Measurements from ENCODE around the gene SIPA1L3. TPM values are rescaled to one million over a fixed set of nuclear protein-coding genes. Genes with fewer than 3 reads are reported as not detected.

The SIPA1L3 gene
- total and polyA plus RNA-seq, 2 of the 13 experiments (the other 11 are each of a cell fraction or from before 2014, with no cell fraction given): 5.5 to 7.7 TPM

DNA sequence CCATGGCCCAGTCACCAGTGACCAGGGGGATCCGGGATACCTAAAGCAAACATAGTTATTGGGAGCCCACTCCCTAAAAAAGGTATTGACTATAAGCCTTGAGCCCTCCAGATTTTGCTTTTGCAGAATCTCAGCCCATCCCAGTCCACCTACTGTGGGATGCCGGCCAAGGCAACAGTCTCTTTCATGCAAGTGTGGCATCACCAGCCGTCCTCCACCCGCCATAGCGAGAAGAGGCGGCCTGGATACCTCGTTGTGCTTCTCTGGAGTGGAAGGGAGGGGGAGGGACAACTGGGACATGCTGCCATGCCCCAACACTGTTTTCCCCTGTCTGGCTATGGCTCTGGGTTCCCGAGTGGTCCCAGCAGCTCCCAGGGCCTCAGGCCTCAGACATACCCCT, 193.6 kb downstream of the SIPA1L3 start (continued):
- TF ChIP-seq, protein P1, sequence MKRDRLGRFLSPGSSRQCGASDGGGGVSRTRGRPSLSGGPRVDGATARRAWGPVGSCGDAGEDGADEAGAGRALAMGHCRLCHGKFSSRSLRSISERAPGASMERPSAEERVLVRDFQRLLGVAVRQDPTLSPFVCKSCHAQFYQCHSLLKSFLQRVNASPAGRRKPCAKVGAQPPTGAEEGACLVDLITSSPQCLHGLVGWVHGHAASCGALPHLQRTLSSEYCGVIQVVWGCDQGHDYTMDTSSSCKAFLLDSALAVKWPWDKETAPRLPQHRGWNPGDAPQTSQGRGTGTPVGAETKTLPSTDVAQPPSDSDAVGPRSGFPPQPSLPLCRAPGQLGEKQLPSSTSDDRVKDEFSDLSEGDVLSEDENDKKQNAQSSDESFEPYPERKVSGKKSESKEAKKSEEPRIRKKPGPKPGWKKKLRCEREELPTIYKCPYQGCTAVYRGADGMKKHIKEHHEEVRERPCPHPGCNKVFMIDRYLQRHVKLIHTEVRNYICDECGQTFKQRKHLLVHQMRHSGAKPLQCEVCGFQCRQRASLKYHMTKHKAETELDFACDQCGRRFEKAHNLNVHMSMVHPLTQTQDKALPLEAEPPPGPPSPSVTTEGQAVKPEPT (CRISPR knock-in tag; IDR thresholded peaks at IDR 0.05; ENCODE audit: low read depth): no peak
- TF ChIP-seq PRDM15 (CRISPR knock-in tag; IDR thresholded peaks at IDR 0.05) (no peak), FOXC1 (CRISPR knock-in tag; IDR thresholded peaks at IDR 0.05; ENCODE audit: borderline replicate concordance) (no peak), ZNF281 (CRISPR knock-in tag; IDR thresholded peaks at IDR 0.05; ENCODE audit: borderline replicate concordance) (no peak)
